Adrenal gland (tissue), 12 donors: Measurements from ENCODE around the gene DRAP1. TPM values are rescaled to one million over a fixed set of nuclear protein-coding genes. Genes with fewer than 3 reads are reported as not detected.

Experiments
- DNase-seq, 7 donors: peaks; one replicate each; pipeline ENCODE4 v3.0.0-alpha.2; 2019 to 2020
- H3K27ac ChIP-seq, 5 donors: fragments of 200-600 bp; sonication (generic) in 4 of 5; 1 replicate in 3 of 5; 2 replicates in 2 of 5; pipeline versions ENCODE4 v1.5.1 to v1.8.0; 2016 to 2020; ENCODE audit warnings: mild to moderate bottlenecking in 1 of 5
- H3K27me3 ChIP-seq: fragments of 200-600 bp; 2 replicates; pipeline ENCODE4 v1.8.0; 2021
- H3K36me3 ChIP-seq, 2 donors: fragments of 200-600 bp; replicated peaks in 1 of 2; 1 replicate in 1 of 2; 2 replicates in 1 of 2; pipeline versions ENCODE4 v1.5.1 to v1.8.0; 2018 to 2022
- H3K4me1 ChIP-seq, 2 donors: fragments of 200-600 bp; replicated peaks in 1 of 2; 1 replicate in 1 of 2; 2 replicates in 1 of 2; pipeline versions ENCODE4 v1.5.1 to v1.8.0; 2018 to 2021
- H3K4me3 ChIP-seq, 4 donors: fragments of 200-600 bp; sonication (generic) in 3 of 4; one replicate each; pipeline ENCODE4 v1.5.1; 2016 to 2018
- H3K9me3 ChIP-seq, 3 donors: fragments of 200-600 bp; sonication (generic) in 1 of 3; replicated peaks in 1 of 3; 1 replicate in 2 of 3; 2 replicates in 1 of 3; pipeline versions ENCODE4 v1.5.1 to v1.8.0; 2016 to 2021
- CTCF ChIP-seq, 6 experiments: fragments of 450-650 bp in 4 of 6; fragments of 200-600 bp in 2 of 6; sonication (generic) in 1 of 6; IDR thresholded peaks; 1 replicate in 5 of 6; 2 replicates in 1 of 6; pipeline versions ENCODE4 v1.5.1 to v1.8.0; 2016 to 2021; ENCODE audit warnings: antibody characterized with exemption in 6 of 6, mild to moderate bottlenecking in 2 of 6, moderate library complexity in 1 of 6
- POLR2A ChIP-seq, 2 donors: fragments of 450-650 bp; IDR thresholded peaks; one replicate each; pipeline ENCODE4 v1.6.1; 2017; ENCODE audit warnings: antibody characterized with exemption in 2 of 2, mild to moderate bottlenecking in 2 of 2, moderate library complexity in 1 of 2
- WGBS, 4 donors: extraction: QIAGEN DNeasy Blood & Tissue Kit in 2 of 4; methylation state at CpG; one replicate each; pipeline versions ENCODE4 v1.1.5 to v1.1.7; 2013 to 2017; 5-methylcytosine and 5-hydroxymethylcytosine counted together
- intact Hi-C, 2 donors: fragments of 100-400 bp; cut with DNase I; formaldehyde crosslinking; loops; one replicate each; pipeline versions ENCODE4 v1.14.1 to v1.15.0; 2022 to 2023
- polyA plus RNA-seq, 3 donors: library from polyadenylated mRNA; stranded (reverse); fragments of 200-250 nt in 2 of 3; fragments of 350-450 nt in 1 of 3; fragmentation: Illumina TruSeq in 1 of 3; extraction: RNeasy Lipid Tissue Mini Kit (QIAGEN cat#74804) in 1 of 3; gene quantifications; one replicate each; pipeline ENCODE4 v1.2.3, GENCODE V29; 2013 to 2014
- total RNA-seq, 9 donors: library from RNA; depleted of rRNA in 4 of 9; stranded (reverse); fragments of >200 nt in 4 of 9; fragments of 120-200 nt in 1 of 9; fragmentation: NEBNext Ultra II Directional in 1 of 9; extraction: Animal tissue kit (Norgen Biotek cat#: 25700) in 1 of 9; gene quantifications; one replicate each; pipeline versions ENCODE4 v1.1.0 to v1.2.4, GENCODE V29; 2013 to 2023
- donor health status: healthy with polysubstance abuse.
- donor health status: Bipolar disorder and iron deficiency.
- donor health status: DM: yes; HTN: yes; CAD: no.
- donor health status: DM: no; HTN: no; CAD: no.
- donor health status: DM: no; HTN: no; CAD: no.
- donor health status: DM: yes; HTN: yes; CAD: no.

Gene DRAP1
- total and polyA plus RNA-seq, 12 donors, result 63.7 to 269 (median 94.9) TPM

- 10 to 29% (median 15%) methylated on average over 2 to 13 of the region's 13 CpGs for WGBS, 4 donors
- H3K27ac ChIP-seq, result peak overlapping the region; percentile 19 to 95 (median 86)
- no peak overlapping the region for H3K4me3 ChIP-seq
- H3K4me1 ChIP-seq, result peaks cover 35 to 52% of the 10 kb centered on the region in 2 donors
- TF ChIP-seq POLR2A (IDR thresholded peaks at IDR 0.05) (peak in 1 of 2 donors; percentile 69), CTCF (IDR thresholded peaks at IDR 0.05) (no peak)
- peaks cover 0 to 4% of the 10 kb centered on the region in 2 donors for H3K36me3 ChIP-seq
- H3K27me3 ChIP-seq, result no peaks in the 10 kb centered on the region
- intact Hi-C loops, result no loop called here
- peak; percentile 90 to 99 (median 96) for DNase-seq
- no peaks in the 10 kb centered on the region for H3K9me3 ChIP-seq
Measured at GRCh38 chr11:65915821-65916251, 3.4 kb upstream of the DRAP1 start.

- H3K27me3 ChIP-seq, result no peaks in the 10 kb centered on the region
- peaks cover 35 to 54% of the 10 kb centered on the region in 2 donors for H3K4me1 ChIP-seq
- no peak overlapping the region for H3K4me3 ChIP-seq
- H3K27ac ChIP-seq, result peak overlapping the region; percentile 19 to 95 (median 86)
- no peaks in the 10 kb centered on the region for H3K9me3 ChIP-seq
- peaks cover 0 to 5% of the 10 kb centered on the region in 2 donors for H3K36me3 ChIP-seq
- WGBS, 4 donors, result 72 to 82% (median 75%) methylated on average over 5 to 7 of the region's 7 CpGs
- intact Hi-C loops, result no loop called here
- DNase-seq, result no peak
- TF ChIP-seq CTCF (IDR thresholded peaks at IDR 0.05), result no peak
- no peak for TF ChIP-seq POLR2A (IDR thresholded peaks at IDR 0.05)
Measured at GRCh38 chr11:65916391-65916790, 2.8 kb upstream of the DRAP1 start.

GRCh38 chr11:65917077-65917433 is 2.2 kb upstream of the DRAP1 start:
- Histone ChIP-seq H3K4me3 (no peak overlapping the region), H3K27ac (peak overlapping the region in 2 of 5 donors; percentile 97 to 100), H3K4me1 (peaks cover 35 to 48% of the 10 kb centered on the region in 2 donors), H3K36me3 (peaks cover 0 to 8% of the 10 kb centered on the region in 2 donors), H3K9me3 (no peaks in the 10 kb centered on the region), H3K27me3 (no peaks in the 10 kb centered on the region)
- TF ChIP-seq CTCF (IDR thresholded peaks at IDR 0.05), result no peak
- intact Hi-C loops, result no loop called here
- no peak for DNase-seq
- 88 to 96% (median 94%) methylated on average over 2 to 3 of the region's 3 CpGs for WGBS, 4 donors

- Histone ChIP-seq H3K4me1 (peaks cover 35 to 47% of the 10 kb centered on the region in 2 donors), H3K27ac (peak overlapping the region in 3 of 5 donors; percentile 91 to 100 (median 97)), H3K9me3 (no peaks in the 10 kb centered on the region), H3K4me3 (peak overlapping the region in 2 of 4 donors; percentile 94 to 96), H3K36me3 (peaks cover 0 to 14% of the 10 kb centered on the region in 2 donors), H3K27me3 (no peaks in the 10 kb centered on the region)
- DNase-seq, result peak in 5 of 7 donors; percentile 34 to 61 (median 40)
- intact Hi-C loops, result no loop called here
- 80 to 84% (median 82%) methylated on average over 19 to 35 of the region's 35 CpGs for WGBS, 4 donors
- TF ChIP-seq POLR2A (IDR thresholded peaks at IDR 0.05) (no peak), CTCF (IDR thresholded peaks at IDR 0.05) (no peak)
Measured at GRCh38 chr11:65917434-65918210, 1.6 kb upstream of the DRAP1 start.
